ENCODE data around the gene FAH.

The FAH gene

GRCh38 chr15:80228959-80229610 lies 76.3 kb downstream of the FAH start:
- Histone ChIP-seq H3K4me3 (ENCODE audit: severe bottlenecking) (no peak overlapping the region), H3K9me3 (ENCODE audit: severe bottlenecking) (no peaks in the 10 kb centered on the region), H3K4me1 (ENCODE audit: insufficient read depth, poor library complexity, severe bottlenecking) (no peaks in the 10 kb centered on the region), H3K27me3 (ENCODE audit: insufficient read depth, poor library complexity, severe bottlenecking) (peaks cover 31% of the 10 kb centered on the region), H3K27ac (ENCODE audit: poor library complexity, severe bottlenecking) (no peak overlapping the region), H3K36me3 (ENCODE audit: low read depth) (no peaks in the 10 kb centered on the region)
- ATAC-seq (ENCODE audit: low read depth) (peak; percentile 68), DNase-seq (ENCODE audit: low spot score) (no peak)
- TF ChIP-seq, protein P1, sequence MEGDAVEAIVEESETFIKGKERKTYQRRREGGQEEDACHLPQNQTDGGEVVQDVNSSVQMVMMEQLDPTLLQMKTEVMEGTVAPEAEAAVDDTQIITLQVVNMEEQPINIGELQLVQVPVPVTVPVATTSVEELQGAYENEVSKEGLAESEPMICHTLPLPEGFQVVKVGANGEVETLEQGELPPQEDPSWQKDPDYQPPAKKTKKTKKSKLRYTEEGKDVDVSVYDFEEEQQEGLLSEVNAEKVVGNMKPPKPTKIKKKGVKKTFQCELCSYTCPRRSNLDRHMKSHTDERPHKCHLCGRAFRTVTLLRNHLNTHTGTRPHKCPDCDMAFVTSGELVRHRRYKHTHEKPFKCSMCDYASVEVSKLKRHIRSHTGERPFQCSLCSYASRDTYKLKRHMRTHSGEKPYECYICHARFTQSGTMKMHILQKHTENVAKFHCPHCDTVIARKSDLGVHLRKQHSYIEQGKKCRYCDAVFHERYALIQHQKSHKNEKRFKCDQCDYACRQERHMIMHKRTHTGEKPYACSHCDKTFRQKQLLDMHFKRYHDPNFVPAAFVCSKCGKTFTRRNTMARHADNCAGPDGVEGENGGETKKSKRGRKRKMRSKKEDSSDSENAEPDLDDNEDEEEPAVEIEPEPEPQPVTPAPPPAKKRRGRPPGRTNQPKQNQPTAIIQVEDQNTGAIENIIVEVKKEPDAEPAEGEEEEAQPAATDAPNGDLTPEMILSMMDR (IDR thresholded peaks at IDR 0.05; ENCODE audit: poor library complexity, severe bottlenecking) = no peak

DNA sequence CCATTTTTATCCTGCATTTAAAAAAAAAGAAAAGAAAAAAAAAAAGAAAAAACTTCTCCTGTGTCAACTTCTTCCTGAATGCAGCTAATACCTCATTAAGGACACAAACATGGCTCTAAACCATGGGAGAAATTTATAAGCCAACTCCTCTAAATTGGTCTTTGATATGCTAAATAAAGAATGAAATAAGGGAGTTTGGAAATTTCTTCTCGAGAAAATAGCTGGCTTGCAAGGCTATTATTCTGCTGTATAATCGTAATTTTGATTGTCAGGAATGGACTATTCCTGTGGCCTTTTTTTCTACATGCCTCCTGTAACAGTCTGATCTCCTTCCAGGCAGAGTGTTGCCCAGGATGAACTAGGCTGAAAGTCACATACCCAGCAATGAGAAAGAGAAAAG lies 78.6 kb downstream of the FAH start:
- Histone ChIP-seq H3K4me3 (ENCODE audit: severe bottlenecking) (no peak overlapping the region), H3K4me1 (ENCODE audit: insufficient read depth, poor library complexity, severe bottlenecking) (no peaks in the 10 kb centered on the region), H3K36me3 (ENCODE audit: low read depth) (no peaks in the 10 kb centered on the region), H3K9me3 (ENCODE audit: severe bottlenecking) (no peaks in the 10 kb centered on the region), H3K27me3 (ENCODE audit: insufficient read depth, poor library complexity, severe bottlenecking) (peaks cover 31% of the 10 kb centered on the region), H3K27ac (ENCODE audit: poor library complexity, severe bottlenecking) (no peak overlapping the region)
- no peak for ATAC-seq (ENCODE audit: low read depth)
- TF ChIP-seq, protein P1 (IDR thresholded peaks at IDR 0.05; ENCODE audit: poor library complexity, severe bottlenecking) = no peak
- no peak for DNase-seq (ENCODE audit: low spot score)

DNA sequence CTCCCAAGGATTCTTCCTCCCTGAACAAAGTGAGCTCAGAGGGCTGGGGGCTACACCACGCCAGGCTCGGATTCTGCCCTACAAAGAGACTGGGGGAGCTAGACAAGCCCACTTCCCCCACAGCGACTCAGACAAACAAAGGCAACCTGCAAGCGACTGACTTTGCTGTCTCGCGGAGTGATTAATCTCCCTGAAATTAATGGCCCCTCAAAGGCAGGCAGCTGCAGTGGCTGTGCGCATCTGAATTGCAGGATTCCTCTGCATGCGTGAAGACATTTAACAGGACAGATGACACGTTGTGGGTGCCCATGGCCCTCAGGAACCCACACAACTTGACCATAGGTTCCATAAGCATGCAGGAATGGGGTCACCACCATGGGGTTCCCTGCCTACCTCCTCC lies 80.8 kb downstream of the FAH start:
- Histone ChIP-seq H3K9me3 (ENCODE audit: severe bottlenecking) (no peaks in the 10 kb centered on the region), H3K4me3 (ENCODE audit: severe bottlenecking) (no peak overlapping the region), H3K36me3 (ENCODE audit: low read depth) (no peaks in the 10 kb centered on the region), H3K4me1 (ENCODE audit: insufficient read depth, poor library complexity, severe bottlenecking) (no peaks in the 10 kb centered on the region), H3K27me3 (ENCODE audit: insufficient read depth, poor library complexity, severe bottlenecking) (peaks cover 23% of the 10 kb centered on the region), H3K27ac (ENCODE audit: poor library complexity, severe bottlenecking) (no peak overlapping the region)
- ATAC-seq (ENCODE audit: low read depth) (no peak), DNase-seq (ENCODE audit: low spot score) (no peak)
- TF ChIP-seq, protein P1 (IDR thresholded peaks at IDR 0.05; ENCODE audit: poor library complexity, severe bottlenecking) = no peak

DNA sequence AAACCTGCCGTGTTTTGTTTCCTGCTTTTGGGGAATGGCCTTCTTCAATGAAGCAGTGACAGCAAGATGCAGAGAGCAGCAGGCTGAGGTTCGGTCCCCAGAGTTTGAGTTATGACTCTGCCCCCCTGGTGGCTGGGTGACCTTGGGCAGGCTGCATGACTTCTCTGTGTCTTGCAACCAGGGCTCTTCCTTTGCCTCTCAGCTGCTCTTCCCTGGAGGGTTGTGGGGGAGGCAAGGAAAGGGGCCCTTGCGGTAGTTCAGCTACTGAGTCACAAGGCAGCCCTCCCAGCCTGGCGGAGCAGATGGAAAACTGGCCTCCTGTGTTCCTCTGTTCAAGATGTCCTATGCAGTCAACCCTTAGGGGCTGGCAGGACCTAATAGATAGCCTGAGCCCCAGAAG lies 82.1 kb downstream of the FAH start:
- no peak for DNase-seq (ENCODE audit: low spot score)
- no peaks in the 10 kb centered on the region for H3K4me1 ChIP-seq (ENCODE audit: insufficient read depth, poor library complexity, severe bottlenecking)
- no peaks in the 10 kb centered on the region for H3K9me3 ChIP-seq (ENCODE audit: severe bottlenecking)
- H3K27ac ChIP-seq (ENCODE audit: poor library complexity, severe bottlenecking) = no peak overlapping the region
- ATAC-seq (ENCODE audit: low read depth) = peak; percentile 40; the same call in 1 of the 3 replicates
- no peak overlapping the region for H3K4me3 ChIP-seq (ENCODE audit: severe bottlenecking)
- H3K36me3 ChIP-seq (ENCODE audit: low read depth) = no peaks in the 10 kb centered on the region
- H3K27me3 ChIP-seq (ENCODE audit: insufficient read depth, poor library complexity, severe bottlenecking) = peaks cover 18% of the 10 kb centered on the region
- TF ChIP-seq, protein P1 (IDR thresholded peaks at IDR 0.05; ENCODE audit: poor library complexity, severe bottlenecking) = peak; percentile 68
